Inflammatory macrophage (primary cell): Measurements from ENCODE around the gene RBM10.
A peak's percentile ranks its signal among the peaks of the same experiment; 100 is the strongest.

ENCODE experiments used
- DNase-seq, 2 donors: peaks; one replicate each; pipeline ENCODE4 v3.0.0-alpha.2; 2020 to 2022

RBM10 gene

GRCh38 chrX:47218920-47219815 lies 74.1 kb downstream of the RBM10 start:
- DNase-seq = peak; percentile 7 to 44

GRCh38 chrX:47221756-47222155 lies 76.7 kb downstream of the RBM10 start:
- no peak for DNase-seq

GRCh38 chrX:47222751-47223350 lies 77.8 kb downstream of the RBM10 start:
- no peak for DNase-seq

- no peak for DNase-seq
Observed at GRCh38 chrX:47223476-47224250, 78.6 kb downstream of the RBM10 start.

- no peak for DNase-seq
Observed at GRCh38 chrX:47224266-47224895, 79.4 kb downstream of the RBM10 start.

- DNase-seq = no peak
Observed at GRCh38 chrX:47224896-47225290, 79.9 kb downstream of the RBM10 start.

- DNase-seq = no peak
Observed at GRCh38 chrX:47226071-47226470, 81.0 kb downstream of the RBM10 start.

- DNase-seq = no peak
Observed at GRCh38 chrX:47226531-47227333, 81.7 kb downstream of the RBM10 start.

GRCh38 chrX:47227334-47227583 lies 82.2 kb downstream of the RBM10 start:
- no peak for DNase-seq

- no peak for DNase-seq
Observed at GRCh38 chrX:47228550-47229270, 83.7 kb downstream of the RBM10 start.

GRCh38 chrX:47229427-47229826 lies 84.4 kb downstream of the RBM10 start:
- DNase-seq = no peak

- no peak for DNase-seq
Observed at GRCh38 chrX:47230136-47230868, 85.3 kb downstream of the RBM10 start.

- DNase-seq = no peak
Observed at GRCh38 chrX:47231167-47231566, 86.1 kb downstream of the RBM10 start.

GRCh38 chrX:47232197-47232802 lies 87.3 kb downstream of the RBM10 start:
- no peak for DNase-seq

GRCh38 chrX:47232803-47233332 lies 87.8 kb downstream of the RBM10 start, which contains the start of gene USP11:
Gene USP11 (plus strand): TSS chrX:47233009. CDS start chrX:47233044, 35 bp downstream.
- DNase-seq = peak; percentile 38 to 42

- peak; percentile 93 to 96 for DNase-seq
Observed at GRCh38 chrX:47233333-47234113, 88.5 kb downstream of the RBM10 start.

GRCh38 chrX:47234583-47234982 lies 89.6 kb downstream of the RBM10 start:
- DNase-seq = no peak

- DNase-seq = no peak
Observed at GRCh38 chrX:47235691-47236103, 90.7 kb downstream of the RBM10 start.
